Colonic mucosa (tissue), 4 donors: ENCODE results near the gene SVIL. TPM values are rescaled to one million over a fixed set of nuclear protein-coding genes. Genes with fewer than 3 reads are reported as not detected.
A peak's percentile ranks its signal among the peaks of the same experiment; 100 is the strongest.

ENCODE experiments used
- DNase-seq: peaks from one replicate; pipeline ENCODE4 v3.0.0-alpha.2; 2020
- H3K27ac ChIP-seq: fragments of 200-600 bp; one replicate; pipeline ENCODE4 v1.8.0; 2021
- H3K27me3 ChIP-seq: fragments of 200-600 bp; one replicate; pipeline ENCODE4 v1.8.0; 2021
- H3K36me3 ChIP-seq: fragments of 200-600 bp; one replicate; pipeline ENCODE4 v1.8.0; 2021
- H3K4me1 ChIP-seq: fragments of 200-600 bp; one replicate; pipeline ENCODE4 v1.8.0; 2021; ENCODE audit warnings: mild to moderate bottlenecking
- H3K4me3 ChIP-seq: fragments of 200-600 bp; one replicate; pipeline ENCODE4 v1.8.0; 2021
- H3K9ac ChIP-seq, 2 donors: one replicate each; pipeline ENCODE4 v1.7.0; 2013; ENCODE audit warnings: control low read depth in 2 of 2, low read depth in 2 of 2, low read length in 2 of 2
- H3K9me3 ChIP-seq: fragments of 200-600 bp; one replicate; pipeline ENCODE4 v1.8.0; 2021
- intact Hi-C: fragments of 100-400 bp; cut with DNase I; formaldehyde crosslinking; loops from one replicate; pipeline ENCODE4 v1.14.1; 2022
- total RNA-seq, 2 donors: library from RNA; stranded (reverse); fragmentation: NEBNext Ultra II Directional in 1 of 2; extraction: Animal tissue kit (Norgen Biotek cat#: 25700) in 1 of 2; gene quantifications; one replicate each; pipeline ENCODE4 v1.2.1, GENCODE V29; 2021
- TF ChIP-seq, protein P1 (sequence below): fragments of 200-600 bp; IDR thresholded peaks from one replicate; pipeline ENCODE4 v1.8.0; 2022; ENCODE audit warnings: antibody characterized with exemption, mild to moderate bottlenecking
- donor health status: healthy.
- donor health status: DM: no; HTN: no; CAD: no.
- donor health status: DM: no; HTN: no; CAD: no.

Gene SVIL
- total RNA-seq, 2 donors from 2014 or later, result 62.6 to 132 TPM

DNA sequence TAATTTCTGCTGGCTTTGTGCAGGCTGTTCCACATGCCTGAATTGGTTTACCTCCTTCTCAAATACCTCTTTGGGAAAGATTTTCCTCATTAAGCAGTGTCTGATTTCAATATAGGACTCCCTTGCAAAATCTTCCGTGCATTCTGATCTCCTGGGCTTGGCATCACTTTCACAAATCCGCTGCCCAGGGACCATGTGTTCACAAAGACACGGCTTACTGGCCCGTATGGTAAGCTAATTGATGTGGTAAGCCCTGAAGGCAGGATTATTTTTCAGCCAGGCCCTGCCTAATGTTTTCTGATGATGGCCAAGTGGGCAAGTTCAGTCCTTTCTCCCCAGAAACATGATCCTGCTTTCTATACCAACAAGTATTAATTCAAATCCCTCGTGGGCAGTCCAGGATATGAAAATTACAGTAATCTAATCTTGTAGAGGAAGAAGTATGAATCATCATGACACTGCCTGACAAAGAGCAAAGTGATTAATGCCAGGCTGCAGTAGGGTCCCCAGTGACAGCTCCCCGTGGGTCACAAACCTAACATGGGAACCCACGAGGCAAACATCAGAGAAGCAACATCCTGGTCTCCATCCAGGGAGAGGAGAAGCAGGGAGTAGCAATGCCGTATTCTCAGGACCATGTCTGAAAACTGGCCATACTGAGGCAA is 11.6 kb upstream of the SVIL start:
- intact Hi-C loops, result no loop called here

DNA sequence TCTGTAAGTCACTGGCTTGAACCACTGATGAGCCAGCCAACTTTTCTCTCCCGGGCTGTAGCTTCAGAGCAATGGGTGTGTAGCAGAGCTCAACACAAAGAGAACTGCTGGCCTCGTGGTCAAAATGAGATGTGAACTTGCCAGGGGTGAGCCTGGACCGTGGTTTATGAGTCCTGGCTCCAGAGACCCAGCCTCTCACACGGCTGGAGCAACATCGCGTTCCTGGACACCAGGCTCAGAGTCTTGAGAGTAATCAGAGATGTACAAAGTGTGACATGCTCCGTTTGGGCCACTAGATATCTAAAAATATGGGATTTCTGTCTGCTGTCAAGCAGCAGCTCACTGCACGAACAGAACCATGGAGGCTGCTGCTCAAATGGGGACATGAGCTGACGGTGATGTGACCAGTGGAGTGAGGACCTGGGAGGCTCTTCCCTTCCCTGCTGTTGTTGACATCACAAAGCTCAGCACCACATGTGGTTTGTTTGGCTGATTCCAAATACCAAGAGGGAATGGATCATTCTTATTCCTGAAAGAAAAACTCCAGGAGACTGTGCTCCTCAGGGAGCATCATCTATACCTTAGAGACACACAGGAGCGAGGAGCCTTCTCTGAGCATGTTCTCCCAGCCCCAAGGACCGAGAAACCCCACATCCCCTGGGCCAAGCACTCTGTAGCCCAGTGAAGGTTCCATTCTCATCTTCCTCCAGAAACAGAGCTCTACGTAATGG is 9.2 kb upstream of the SVIL start:
- peaks cover 10% of the 10 kb centered on the region for H3K4me1 ChIP-seq
- intact Hi-C loops, result no loop called here
- DNase-seq, result peak; percentile 24

More for the DNA sequence above, 11.6 kb upstream of the SVIL start:
- peak overlapping the region in 1 of 2 donors; percentile 41 for H3K9ac ChIP-seq
- no peak for DNase-seq
- H3K36me3 ChIP-seq, result no peaks in the 10 kb centered on the region
- no peaks in the 10 kb centered on the region for H3K27me3 ChIP-seq
- peaks cover 15% of the 10 kb centered on the region for H3K4me1 ChIP-seq
- H3K4me3 ChIP-seq, result no peak overlapping the region
- no peaks in the 10 kb centered on the region for H3K9me3 ChIP-seq
- H3K27ac ChIP-seq, result peak overlapping the region; percentile 62
- TF ChIP-seq, protein P1, sequence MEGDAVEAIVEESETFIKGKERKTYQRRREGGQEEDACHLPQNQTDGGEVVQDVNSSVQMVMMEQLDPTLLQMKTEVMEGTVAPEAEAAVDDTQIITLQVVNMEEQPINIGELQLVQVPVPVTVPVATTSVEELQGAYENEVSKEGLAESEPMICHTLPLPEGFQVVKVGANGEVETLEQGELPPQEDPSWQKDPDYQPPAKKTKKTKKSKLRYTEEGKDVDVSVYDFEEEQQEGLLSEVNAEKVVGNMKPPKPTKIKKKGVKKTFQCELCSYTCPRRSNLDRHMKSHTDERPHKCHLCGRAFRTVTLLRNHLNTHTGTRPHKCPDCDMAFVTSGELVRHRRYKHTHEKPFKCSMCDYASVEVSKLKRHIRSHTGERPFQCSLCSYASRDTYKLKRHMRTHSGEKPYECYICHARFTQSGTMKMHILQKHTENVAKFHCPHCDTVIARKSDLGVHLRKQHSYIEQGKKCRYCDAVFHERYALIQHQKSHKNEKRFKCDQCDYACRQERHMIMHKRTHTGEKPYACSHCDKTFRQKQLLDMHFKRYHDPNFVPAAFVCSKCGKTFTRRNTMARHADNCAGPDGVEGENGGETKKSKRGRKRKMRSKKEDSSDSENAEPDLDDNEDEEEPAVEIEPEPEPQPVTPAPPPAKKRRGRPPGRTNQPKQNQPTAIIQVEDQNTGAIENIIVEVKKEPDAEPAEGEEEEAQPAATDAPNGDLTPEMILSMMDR, result no peak

DNA sequence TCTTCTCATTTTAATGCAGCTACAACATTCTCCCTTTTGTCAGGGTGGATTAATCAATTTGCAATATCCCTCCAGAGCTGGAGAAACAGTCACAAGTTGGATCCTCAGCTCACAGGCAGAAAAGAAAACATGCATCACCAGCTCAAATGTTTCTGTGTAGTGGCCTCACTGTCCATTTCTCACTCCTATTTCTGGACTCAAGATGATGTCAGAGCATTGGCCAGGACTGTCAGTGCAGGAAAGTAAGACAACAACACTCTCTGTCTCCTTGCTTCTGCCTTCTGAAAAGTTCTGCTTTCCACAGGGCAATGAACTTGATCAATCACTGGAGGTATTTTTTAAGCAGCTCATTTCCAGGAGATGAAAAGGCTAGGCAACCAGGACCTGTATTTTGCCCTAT is 8.2 kb upstream of the SVIL start:
- no peak overlapping the region for H3K9ac ChIP-seq
- H3K27me3 ChIP-seq, result no peaks in the 10 kb centered on the region
- peaks cover 7% of the 10 kb centered on the region for H3K4me1 ChIP-seq
- peak; percentile 18 for DNase-seq
- intact Hi-C loops, result no loop called here
- H3K4me3 ChIP-seq, result no peak overlapping the region
- H3K36me3 ChIP-seq, result no peaks in the 10 kb centered on the region
- no peak overlapping the region for H3K27ac ChIP-seq
- TF ChIP-seq, protein P1, result no peak
- H3K9me3 ChIP-seq, result no peaks in the 10 kb centered on the region

More for the DNA sequence above, 9.2 kb upstream of the SVIL start:
- TF ChIP-seq, protein P1, result no peak
- Histone ChIP-seq H3K9me3 (no peaks in the 10 kb centered on the region), H3K27me3 (no peaks in the 10 kb centered on the region), H3K36me3 (no peaks in the 10 kb centered on the region), H3K27ac (no peak overlapping the region), H3K4me3 (no peak overlapping the region), H3K9ac (peak overlapping the region in 1 of 2 donors; percentile 9)

DNA sequence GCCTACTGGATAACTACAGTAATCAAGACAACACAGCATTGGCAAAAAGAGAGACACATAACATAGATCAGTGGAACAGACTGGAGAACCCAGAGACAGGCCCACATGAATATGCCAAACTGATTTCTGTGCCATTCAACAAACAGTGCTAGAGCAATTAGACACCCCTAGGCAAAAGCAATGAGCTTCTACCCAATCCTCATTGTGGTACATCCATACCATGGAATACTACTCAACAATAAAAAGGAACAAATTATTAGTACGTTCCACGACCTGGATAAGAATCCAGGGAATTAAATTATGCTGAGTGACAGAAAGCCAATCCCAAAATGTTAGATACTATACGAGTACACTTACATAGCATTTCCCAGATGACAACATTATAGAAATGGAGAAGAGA is 2.8 kb upstream of the SVIL start:
- DNase-seq, result no peak
- no peaks in the 10 kb centered on the region for H3K27me3 ChIP-seq
- H3K36me3 ChIP-seq, result no peaks in the 10 kb centered on the region
- H3K9me3 ChIP-seq, result no peaks in the 10 kb centered on the region
- H3K4me1 ChIP-seq, result no peaks in the 10 kb centered on the region
- H3K9ac ChIP-seq, result no peak overlapping the region
- H3K4me3 ChIP-seq, result no peak overlapping the region
- intact Hi-C loops, result no loop called here
- TF ChIP-seq, protein P1, result no peak
- no peak overlapping the region for H3K27ac ChIP-seq

DNA sequence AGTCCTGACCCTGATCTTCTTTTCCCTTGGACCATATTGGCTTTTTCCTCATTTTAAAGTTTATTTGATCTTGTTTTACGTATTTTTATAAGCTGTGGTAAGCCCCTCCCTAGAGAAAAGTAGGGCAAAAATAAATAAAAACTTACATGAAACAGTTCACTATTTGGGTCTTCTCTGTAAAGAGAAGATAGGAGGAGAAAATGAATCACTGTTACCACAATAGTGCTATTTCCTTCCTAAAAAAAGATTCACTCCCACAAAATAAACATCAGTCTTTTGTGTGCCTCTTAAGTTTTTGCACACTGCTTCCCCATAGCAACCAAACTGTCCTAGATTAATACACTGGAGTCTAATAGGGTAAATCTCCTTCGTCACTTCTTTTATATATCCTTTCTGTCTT is 1.4 kb upstream of the SVIL start:
- Histone ChIP-seq H3K4me1 (no peaks in the 10 kb centered on the region), H3K27me3 (no peaks in the 10 kb centered on the region), H3K36me3 (no peaks in the 10 kb centered on the region), H3K9ac (peak overlapping the region in 1 of 2 donors; percentile 71), H3K27ac (peak overlapping the region; percentile 84), H3K9me3 (no peaks in the 10 kb centered on the region), H3K4me3 (no peak overlapping the region)
- intact Hi-C loops, result no loop called here
- DNase-seq, result no peak
- TF ChIP-seq, protein P1, result no peak
